ENCODE measurements around the gene STXBP6.

DNA sequence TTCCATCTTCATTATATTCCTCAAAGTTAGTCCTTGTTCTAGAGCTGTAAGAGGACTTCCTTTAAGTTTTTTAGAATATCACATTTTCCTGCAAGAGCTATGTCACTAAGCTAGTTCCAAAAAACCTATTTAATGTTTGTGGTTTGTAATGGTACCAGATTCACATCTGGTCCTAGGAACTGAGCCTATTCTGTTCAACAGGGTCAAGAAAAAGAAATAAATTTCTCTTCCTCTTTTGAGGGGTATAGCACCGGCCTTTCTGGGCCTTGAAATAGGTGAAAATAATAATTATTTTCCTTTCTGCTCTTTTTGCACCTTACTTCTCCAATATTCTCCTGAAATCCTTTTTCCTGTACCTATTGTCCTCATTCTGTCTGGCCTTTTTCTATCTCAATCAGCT lies 3.6 kb upstream of the STXBP6 start:
- TF ChIP-seq CTCF (IDR thresholded peaks at IDR 0.05; ENCODE audit: insufficient read depth, low read length) (no peak), SPI1 (IDR thresholded peaks at IDR 0.05; ENCODE audit: borderline replicate concordance, low read depth) (no peak), POLR2AphosphoS5 (IDR thresholded peaks at IDR 0.05; ENCODE audit: low read depth) (no peak), GABPA (IDR thresholded peaks at IDR 0.05; ENCODE audit: low read depth) (no peak), REST (IDR thresholded peaks at IDR 0.05; ENCODE audit: insufficient replicate concordance, low read depth) (no peak)
